ENCODE results near the gene EFNB3. TPM values are rescaled to one million over a fixed set of nuclear protein-coding genes. Genes with fewer than 3 reads are reported as not detected.
A peak's percentile ranks its signal among the peaks of the same experiment; 100 is the strongest.

EFNB3 gene
- total RNA-seq, 1 donor from 2014 or later: 2.7 TPM

- intact Hi-C loops (cut with DNase I): no loop called here
- no peak overlapping the region for H3K4me3 ChIP-seq
- TF ChIP-seq POLR2AphosphoS5 (IDR thresholded peaks at IDR 0.05; ENCODE audit: insufficient read depth in 1 of 2, low read depth in 1 of 2) (no peak), POLR2A (IDR thresholded peaks at IDR 0.05) (no peak), CTCF (IDR thresholded peaks at IDR 0.05) (no peak)
- H3K9me3 ChIP-seq: no peaks in the 10 kb centered on the region
- DNase-seq (ENCODE audit: extremely low spot score in 2 of 2): no peak
- H3K4me1 ChIP-seq: peaks cover 24% of the 10 kb centered on the region
- H3K27me3 ChIP-seq: no peaks in the 10 kb centered on the region
- H3K27ac ChIP-seq: no peak overlapping the region
- H3K36me3 ChIP-seq: no peaks in the 10 kb centered on the region
Observed at GRCh38 chr17:7714721-7715594, 10.0 kb downstream of the EFNB3 start.

GRCh38 chr17:7715936-7716886 is 11.2 kb downstream of the EFNB3 start:
- H3K4me1 ChIP-seq: peaks cover 24% of the 10 kb centered on the region
- H3K36me3 ChIP-seq: no peaks in the 10 kb centered on the region
- peak overlapping the region; percentile 74 for H3K27ac ChIP-seq
- H3K27me3 ChIP-seq: no peaks in the 10 kb centered on the region
- intact Hi-C loops (cut with DNase I): no loop called here
- no peak for DNase-seq (ENCODE audit: extremely low spot score in 2 of 2)
- peak overlapping the region; percentile 57 to 72 for H3K4me3 ChIP-seq
- no peaks in the 10 kb centered on the region for H3K9me3 ChIP-seq
- TF ChIP-seq CTCF (IDR thresholded peaks at IDR 0.05) (no peak), POLR2AphosphoS5 (IDR thresholded peaks at IDR 0.05; ENCODE audit: insufficient read depth in 1 of 2, low read depth in 1 of 2) (no peak), POLR2A (IDR thresholded peaks at IDR 0.05) (no peak)

- H3K4me1 ChIP-seq: peaks cover 24% of the 10 kb centered on the region
- no peaks in the 10 kb centered on the region for H3K9me3 ChIP-seq
- no peak for DNase-seq (ENCODE audit: extremely low spot score in 2 of 2)
- H3K27me3 ChIP-seq: no peaks in the 10 kb centered on the region
- H3K4me3 ChIP-seq: peak within 1 kb of the TSS; percentile 57 to 72
- TF ChIP-seq POLR2AphosphoS5 (IDR thresholded peaks at IDR 0.05; ENCODE audit: insufficient read depth in 1 of 2, low read depth in 1 of 2) (peak; percentile 15 to 75), CTCF (IDR thresholded peaks at IDR 0.05) (peak in 1 of 3 experiments; percentile 30), POLR2A (IDR thresholded peaks at IDR 0.05) (peak in 1 of 2 donors; percentile 16)
- peak within 1 kb of the TSS; percentile 74 for H3K27ac ChIP-seq
- intact Hi-C loops (cut with DNase I): no loop called here
- no peaks in the 10 kb centered on the region for H3K36me3 ChIP-seq
Observed at GRCh38 chr17:7716901-7717755, 12.1 kb downstream of the EFNB3 start, which contains the start of gene DNAH2. DNAH2 (plus strand) TSS chr17:7717744; CDS start chr17:7719735, 1,991 bp downstream.

GRCh38 chr17:7717756-7718350 is 12.9 kb downstream of the EFNB3 start:
- Histone ChIP-seq H3K27me3 (no peaks in the 10 kb centered on the region), H3K36me3 (no peaks in the 10 kb centered on the region), H3K4me1 (peaks cover 24% of the 10 kb centered on the region), H3K9me3 (no peaks in the 10 kb centered on the region), H3K27ac (peak overlapping the region; percentile 74), H3K4me3 (peak overlapping the region; percentile 57 to 72)
- intact Hi-C loops (cut with DNase I): no loop called here
- TF ChIP-seq POLR2AphosphoS5 (IDR thresholded peaks at IDR 0.05; ENCODE audit: insufficient read depth in 1 of 2, low read depth in 1 of 2): no peak
- TF ChIP-seq CTCF (IDR thresholded peaks at IDR 0.05): no peak
- no peak for TF ChIP-seq POLR2A (IDR thresholded peaks at IDR 0.05)
- no peak for DNase-seq (ENCODE audit: extremely low spot score in 2 of 2)

Data from vagina (tissue), 2 donors.